MCF 10A (cell line): Measurements from ENCODE around the gene FBLL1. TPM values are rescaled to one million over a fixed set of nuclear protein-coding genes. Genes with fewer than 3 reads are reported as not detected.

Experiments
- BruUV-seq: library from RNA; stranded (reverse); fragments of 400-500 nt; replicated peaks from 2 replicates; lab custom pipeline; 2021; lab: Mats Ljungman, UMichigan
- CTCF ChIA-PET: fragments of 300-600 bp; sonication (Branson Sonifier 250); formaldehyde crosslinking; extraction: SDS; loops from one replicate; lab custom pipeline; 2021; ENCODE audit warnings: antibody characterized with exemption, inconsistent platforms; lab: Yijun Ruan, JAX
- POLR2A ChIA-PET: fragments of 300-600, 350-650 bp; sonication (Branson Sonifier 250); formaldehyde crosslinking; extraction: SDS; loops from one replicate; lab custom pipeline; 2020; ENCODE audit warnings: antibody characterized with exemption, inconsistent platforms; lab: Yijun Ruan, JAX
- DNase-seq: peaks from one replicate; pipeline ENCODE4 v3.0.0-alpha.2; 2018; ENCODE audit not compliant: unreplicated experiment
- H3K27ac Mint-ChIP-seq: one replicate; pipeline ENCODE4 v1.8.0; 2022; ENCODE audit warnings: mild to moderate bottlenecking, low read depth, mixed read lengths; ENCODE audit not compliant: unreplicated experiment
- H3K27me3 Mint-ChIP-seq: one replicate; pipeline ENCODE4 v1.8.0; 2022; ENCODE audit warnings: mixed read lengths; ENCODE audit not compliant: insufficient read depth, unreplicated experiment
- H3K36me3 Mint-ChIP-seq: one replicate; pipeline ENCODE4 v1.8.0; 2022; ENCODE audit warnings: mild to moderate bottlenecking, moderate library complexity, mixed read lengths; ENCODE audit not compliant: insufficient read depth, unreplicated experiment
- H3K4me1 Mint-ChIP-seq: one replicate; pipeline ENCODE4 v1.8.0; 2022; ENCODE audit warnings: mixed read lengths; ENCODE audit not compliant: insufficient read depth, unreplicated experiment
- H3K4me3 Mint-ChIP-seq: one replicate; pipeline ENCODE4 v1.8.0; 2022; ENCODE audit warnings: mild to moderate bottlenecking, moderate library complexity, mixed read lengths; ENCODE audit not compliant: unreplicated experiment
- H3K9me3 Mint-ChIP-seq: one replicate; pipeline ENCODE4 v1.8.0; 2022; ENCODE audit warnings: mixed read lengths; ENCODE audit not compliant: unreplicated experiment
- CTCF ChIP-seq: fragments of 200-600 bp; IDR thresholded peaks from one replicate; pipeline ENCODE4 v1.8.0; 2022; ENCODE audit warnings: antibody characterized with exemption, mild to moderate bottlenecking; ENCODE audit not compliant: unreplicated experiment
- intact Hi-C: fragments of 100-400 bp; cut with micrococcal nuclease; formaldehyde crosslinking; loops from 2 replicates; pipeline ENCODE4 v1.14.1; 2022
- total RNA-seq: library from RNA; stranded (reverse); gene quantifications from 2 replicates; pipeline ENCODE4 v1.2.3, GENCODE V29; 2022

FBLL1 gene
- total RNA-seq, 1 experiment from 2014 or later: not detected

DNA sequence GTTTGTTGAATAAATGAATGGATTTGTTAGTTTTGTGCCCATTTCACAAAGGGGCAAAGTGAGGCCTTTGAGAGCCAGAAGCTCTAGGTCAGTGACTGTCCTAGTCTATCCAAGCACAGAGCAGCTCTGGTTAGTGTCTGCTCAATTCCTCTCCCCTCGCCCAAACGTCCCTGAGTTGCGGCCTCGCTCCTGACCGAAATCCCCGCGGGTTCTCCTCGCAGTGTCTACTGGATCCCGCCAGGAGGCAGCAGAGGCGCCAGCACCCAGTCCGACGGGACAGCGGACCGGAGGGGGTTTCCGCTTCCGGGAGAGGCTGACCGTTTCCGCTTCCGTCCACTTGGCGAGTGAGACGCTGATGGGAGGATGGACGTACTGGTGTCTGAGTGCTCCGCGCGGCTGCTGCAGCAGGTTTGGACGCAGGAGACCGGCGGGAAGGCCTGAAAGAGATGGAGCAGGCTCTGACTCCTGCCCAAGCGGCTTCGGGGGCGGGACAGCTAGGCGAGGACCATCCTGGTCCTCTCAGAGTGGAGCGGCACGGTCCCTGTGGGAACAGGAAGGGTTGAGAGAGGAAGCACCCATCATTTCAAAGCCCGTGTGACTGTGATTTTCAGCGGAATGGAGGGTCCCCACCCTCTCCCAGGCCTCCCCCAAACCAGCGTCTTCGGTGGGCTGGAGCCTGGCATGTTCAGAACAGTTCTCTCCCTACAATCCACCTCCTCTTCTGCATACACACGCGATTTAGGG, 42.8 kb upstream of the FBLL1 start, which contains the start of gene RARS1:
Gene RARS1 (plus strand): TSS at position 336 of the 744 bp plus-strand sequence. CDS start 28 bp downstream, at position 364.
- peak; percentile 96 for DNase-seq
- ChIA-PET CTCF (interaction anchor here (0.5 to 5.4 kb wide), 48 partner anchors 9 to 1759 kb away, joined by 3 to 54 read pairs (median 4); partner anchors contain the start of gene WWC1), POLR2A (interaction anchor here (0.5 to 4.5 kb wide), 25 partner anchors 9 to 1617 kb away, joined by 3 to 43 read pairs (median 4); partner anchors contain the start of genes PANK3 and WWC1)
- H3K4me1 Mint-ChIP-seq: peaks cover 19% of the 10 kb centered on the region
- intact Hi-C loops: loop anchor here (1.0 to 5.0 kb wide), 6 partner anchors 14 to 1096 kb away; partner anchors contain the start of genes PANK3 and SPDL1
- TF ChIP-seq CTCF: peak; percentile 97
- peak within 1 kb of the TSS; percentile 95 for H3K4me3 Mint-ChIP-seq
- no peaks in the 10 kb centered on the region for H3K9me3 Mint-ChIP-seq
- H3K27ac Mint-ChIP-seq: peak within 1 kb of the TSS; percentile 87
- no peaks in the 10 kb centered on the region for H3K27me3 Mint-ChIP-seq
- BruUV-seq: TSS peak; percentile 65
- H3K36me3 Mint-ChIP-seq: peaks cover 51% of the 10 kb centered on the region

- H3K4me1 Mint-ChIP-seq: peaks cover 23% of the 10 kb centered on the region
- no peaks in the 10 kb centered on the region for H3K27me3 Mint-ChIP-seq
- ChIA-PET POLR2A (interaction anchor here (0.7 to 4.5 kb wide), 3 partner anchors 8 to 23 kb away, joined by 3 to 43 read pairs (median 4); no protein-coding TSS in a partner anchor), CTCF (interaction anchor here (4.6 to 5.4 kb wide), 2 partner anchors 18 to 220 kb away, joined by 33 to 54 read pairs; no protein-coding TSS in a partner anchor)
- no peak for TF ChIP-seq CTCF
- no peak for DNase-seq
- H3K4me3 Mint-ChIP-seq: no peak overlapping the region
- no TSS peak for BruUV-seq
- H3K36me3 Mint-ChIP-seq: peaks cover 78% of the 10 kb centered on the region
- no peak overlapping the region for H3K27ac Mint-ChIP-seq
- intact Hi-C loops: loop anchor here (5.0 kb wide), 3 partner anchors 163 to 1093 kb away; partner anchors contain the start of gene SPDL1
- no peaks in the 10 kb centered on the region for H3K9me3 Mint-ChIP-seq
Measured at GRCh38 chr5:168489059-168489458, 40.0 kb upstream of the FBLL1 start.

GRCh38 chr5:168494057-168494555, 35.0 kb upstream of the FBLL1 start:
- peak overlapping the region; percentile 35 for H3K27ac Mint-ChIP-seq
- peaks cover 4% of the 10 kb centered on the region for H3K4me1 Mint-ChIP-seq
- no peaks in the 10 kb centered on the region for H3K27me3 Mint-ChIP-seq
- ChIA-PET POLR2A (interaction anchor here (1.2 kb wide), 1 partner anchor 13 kb away, joined by 3 read pairs; no protein-coding TSS in a partner anchor), CTCF (interaction anchor here (1.0 kb wide), 1 partner anchor 82 kb away, joined by 3 read pairs; no protein-coding TSS in a partner anchor)
- H3K4me3 Mint-ChIP-seq: no peak overlapping the region
- no peak for TF ChIP-seq CTCF
- H3K36me3 Mint-ChIP-seq: peaks cover 98% of the 10 kb centered on the region
- no peak for DNase-seq
- no TSS peak for BruUV-seq
- no peaks in the 10 kb centered on the region for H3K9me3 Mint-ChIP-seq
- intact Hi-C loops: no loop called here
